ELR (cell line): Measurements from ENCODE around the gene COBL.
A peak's percentile ranks its signal among the peaks of the same experiment; 100 is the strongest.

ENCODE experiments used
- DNase-seq: peaks from one replicate; pipeline ENCODE4 v3.0.0-alpha.2; 2015; ENCODE audit warnings: low read depth

COBL gene

DNA sequence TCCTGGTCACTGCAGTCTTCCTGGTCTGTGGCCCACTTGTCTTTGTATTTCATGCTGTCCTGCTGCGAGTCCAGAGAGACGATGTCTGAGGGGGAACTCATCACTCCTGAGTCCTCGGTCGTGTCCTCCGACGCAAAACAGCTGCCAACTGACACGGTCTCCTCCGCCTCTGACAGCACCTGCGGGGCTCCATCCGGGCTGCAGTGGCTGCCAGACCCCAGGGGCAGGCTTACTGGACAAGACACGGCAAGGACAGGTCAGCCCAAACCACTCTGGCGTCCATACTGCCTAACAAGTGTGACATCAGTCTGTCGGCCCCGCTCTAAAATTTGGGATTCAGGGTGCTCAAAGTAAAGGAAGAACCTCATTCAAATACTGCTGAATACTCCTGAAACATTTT is 273.1 kb downstream of the COBL start:
- no peak for DNase-seq

DNA sequence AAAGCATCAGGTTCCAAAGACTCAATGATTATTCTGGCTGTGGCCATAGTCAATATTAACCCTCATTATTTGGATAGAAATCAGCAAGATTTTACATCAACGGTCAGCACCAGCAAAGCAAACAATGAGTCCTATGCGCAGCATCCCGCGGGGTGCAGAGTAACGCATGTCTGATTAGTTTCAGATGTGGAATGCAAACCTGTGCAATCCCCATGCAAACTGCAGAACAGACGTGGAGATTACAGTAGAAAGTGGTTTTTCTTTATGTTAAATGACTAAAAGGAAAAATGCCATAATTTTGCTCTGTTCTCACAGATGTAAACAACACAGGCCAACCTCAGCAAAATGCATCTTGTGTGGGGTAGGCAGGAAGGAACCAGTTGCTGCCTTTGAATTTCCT is 275.8 kb downstream of the COBL start:
- peak; percentile 13 for DNase-seq

DNA sequence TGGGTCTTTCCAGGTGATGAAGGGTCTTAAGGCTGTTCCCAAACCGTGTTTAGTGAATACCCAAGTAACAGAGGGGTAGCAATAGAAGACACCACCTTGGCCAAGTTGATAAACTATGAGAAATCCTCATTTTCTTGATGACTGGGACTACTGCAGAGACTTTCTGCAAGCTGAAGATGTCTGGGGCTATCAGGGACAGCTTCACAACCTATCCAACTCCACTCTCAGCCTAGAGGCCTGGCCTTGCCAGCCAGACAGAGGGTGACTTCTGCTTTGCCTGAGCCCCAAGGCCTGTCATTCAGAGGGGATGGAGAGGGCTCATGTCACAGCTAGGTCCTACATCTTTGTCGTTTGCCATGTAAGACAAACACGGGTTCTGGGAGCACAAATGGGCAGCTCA is 278.0 kb downstream of the COBL start:
- no peak for DNase-seq

DNA sequence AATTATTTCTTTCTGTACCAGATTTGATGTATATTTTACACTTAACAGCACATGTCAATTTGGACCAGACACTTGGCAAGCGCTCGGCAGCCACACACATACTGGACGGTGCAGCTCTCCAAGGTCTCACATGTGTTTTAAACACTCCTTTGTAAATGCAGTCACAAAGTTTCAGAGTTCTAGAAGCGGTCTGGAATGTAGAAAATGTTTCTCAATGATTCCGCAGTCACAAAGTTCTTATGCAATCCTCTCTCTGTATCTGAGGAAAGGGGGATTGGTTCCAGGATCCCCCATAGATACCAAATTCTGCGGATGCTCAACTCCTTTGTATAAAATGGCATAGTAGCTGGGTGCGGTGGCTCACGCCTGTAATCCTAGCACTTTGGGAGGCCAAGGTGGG is 280.9 kb downstream of the COBL start:
- no peak for DNase-seq

DNA sequence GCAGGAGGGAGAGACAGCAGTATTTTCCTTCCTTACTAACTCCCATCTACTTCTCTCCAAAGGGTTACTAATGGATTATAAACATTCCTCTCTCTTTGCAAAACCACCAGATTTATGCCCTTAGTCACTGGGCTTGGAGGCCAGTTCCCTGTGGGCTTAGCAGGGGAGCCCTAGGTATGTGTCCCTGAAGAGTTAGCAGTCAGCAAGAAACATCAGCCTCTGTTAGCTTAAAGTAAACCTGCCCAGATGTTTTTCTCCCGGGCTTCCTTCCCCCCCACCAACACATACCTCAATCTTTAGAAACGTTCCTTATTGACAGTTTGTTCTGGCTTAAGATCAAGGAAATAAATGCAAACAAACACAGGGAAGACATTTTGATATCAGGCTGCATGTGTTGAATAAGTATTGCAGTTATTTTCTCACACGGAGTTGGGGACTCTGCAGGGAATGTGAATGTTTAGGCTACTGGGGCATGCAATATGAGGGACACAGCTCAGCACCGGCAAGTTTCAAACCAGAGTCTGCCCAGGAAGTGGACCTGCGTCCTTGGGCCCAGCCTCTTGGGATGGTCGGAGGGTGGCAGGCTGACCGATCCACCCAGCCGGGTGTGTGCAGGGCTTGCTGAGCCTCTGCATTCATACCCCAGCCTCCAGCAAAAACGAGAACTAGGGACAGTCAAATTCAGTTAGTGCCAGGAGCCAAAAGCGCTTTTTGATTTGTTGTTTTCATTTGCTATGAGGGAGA is 281.9 kb downstream of the COBL start:
- peak; percentile 55 for DNase-seq

DNA sequence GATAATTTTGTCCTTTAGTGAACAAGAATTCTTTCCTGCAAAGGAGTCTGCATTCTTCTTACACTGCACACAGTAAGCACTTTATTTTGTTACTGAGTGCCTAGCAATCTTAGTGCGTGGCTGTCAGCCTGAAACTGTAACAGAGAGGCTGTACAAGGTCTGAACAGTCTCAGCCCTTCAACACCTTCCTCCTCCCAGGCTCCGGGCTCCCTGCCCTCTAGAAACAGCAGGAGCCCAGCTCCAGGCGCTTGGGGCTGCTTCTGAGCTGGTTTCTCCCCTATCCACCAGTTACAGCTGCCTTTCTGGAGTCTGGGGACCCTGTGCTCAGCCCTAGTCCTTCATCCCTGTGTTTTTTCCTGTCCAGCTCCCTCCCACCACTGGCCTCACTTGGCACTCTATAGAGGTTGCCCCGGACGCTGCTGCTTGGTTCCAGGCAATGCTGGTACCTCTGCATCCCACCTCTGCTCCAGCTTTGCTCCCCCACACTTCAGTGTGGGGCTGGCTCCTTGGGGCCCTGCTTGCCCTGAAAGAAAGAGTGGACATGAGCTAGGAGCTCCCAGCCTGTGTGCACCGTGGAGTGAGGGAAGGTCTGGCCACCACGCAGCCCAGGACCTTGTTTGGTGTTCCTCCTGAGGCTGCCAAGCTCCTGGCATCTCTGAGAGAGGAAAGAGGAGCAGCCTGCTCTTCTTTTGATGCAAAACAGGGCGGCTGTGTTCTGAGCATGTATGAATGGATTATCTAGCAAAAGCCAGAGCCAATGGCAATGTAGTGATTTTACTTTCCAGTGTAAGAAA is 282.7 kb downstream of the COBL start:
- no peak for DNase-seq

DNA sequence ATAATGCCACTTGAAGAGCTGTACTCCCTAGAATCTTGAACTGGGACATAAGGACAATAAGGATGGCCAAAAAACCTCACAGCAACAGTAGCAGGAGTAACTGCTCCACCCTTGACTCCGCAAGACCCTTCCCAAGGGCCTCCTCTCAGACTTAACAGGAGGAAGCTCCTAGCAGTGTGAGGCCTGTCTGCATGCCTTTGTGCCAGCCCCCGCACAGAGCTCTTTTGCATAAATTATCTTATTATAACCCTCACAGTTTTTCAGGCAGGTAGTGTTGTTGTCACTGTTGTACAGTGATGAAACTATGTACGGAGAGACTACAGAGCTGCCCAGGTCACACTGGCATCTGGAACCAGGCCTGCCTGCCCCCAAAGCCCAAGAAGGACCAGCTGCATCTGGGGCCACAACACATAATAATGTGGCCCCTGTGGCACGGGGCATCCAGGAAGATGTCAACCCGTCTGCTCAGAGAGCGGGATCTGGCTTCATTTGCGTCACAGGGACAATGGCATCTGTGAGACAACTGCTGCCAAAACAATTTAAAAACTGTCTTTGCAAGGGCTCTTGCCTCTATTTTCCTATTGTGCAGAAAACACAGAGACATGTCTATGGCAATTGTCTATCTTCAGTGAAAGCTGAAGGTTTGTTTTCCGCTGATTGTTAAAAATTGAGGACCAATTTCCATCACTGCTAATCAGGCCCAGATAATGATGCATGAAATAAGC is 284.7 kb downstream of the COBL start:
- no peak for DNase-seq

DNA sequence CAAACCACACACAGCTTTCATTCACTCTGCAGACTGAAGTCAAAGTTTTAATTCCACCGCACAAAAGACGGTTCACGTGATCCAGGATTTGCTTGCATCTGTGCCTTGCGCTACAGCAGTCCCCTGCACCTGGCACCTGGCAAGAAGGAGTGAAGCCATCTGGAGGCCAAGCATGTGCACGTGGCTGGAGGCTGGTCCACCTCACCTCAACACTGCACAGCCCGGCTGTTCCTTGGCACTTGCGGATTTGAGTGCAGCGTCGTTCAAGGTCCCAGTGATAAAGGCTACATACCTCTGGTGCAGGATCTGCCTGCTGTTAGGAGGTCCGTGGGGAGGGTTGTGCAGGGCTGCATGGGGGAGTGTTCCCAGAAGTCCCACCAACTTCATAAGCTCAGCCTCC is 285.4 kb downstream of the COBL start:
- DNase-seq = no peak

DNA sequence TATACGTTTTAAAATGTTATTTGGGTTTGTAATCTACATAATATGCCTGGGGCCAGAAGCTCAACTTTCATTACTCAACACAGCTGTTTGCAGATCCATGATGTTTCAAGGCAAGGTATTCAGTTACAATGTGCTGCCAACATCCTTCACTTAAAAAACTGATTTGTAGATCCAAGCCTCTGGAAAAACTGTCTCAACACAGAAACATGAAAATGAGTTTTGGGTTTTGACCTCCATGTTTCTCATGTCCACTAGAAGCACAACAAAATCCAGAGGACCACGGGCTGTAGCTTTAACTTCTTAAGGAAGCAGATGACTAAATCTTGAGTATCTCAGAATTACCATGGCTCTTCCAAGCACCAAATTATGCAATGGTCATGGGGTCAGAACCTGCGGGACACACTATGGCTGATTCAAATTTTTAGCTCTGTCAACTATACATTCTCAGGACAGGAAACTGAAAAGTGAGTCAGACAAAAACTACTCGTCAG is 286.9 kb downstream of the COBL start:
- peak; percentile 64 for DNase-seq

DNA sequence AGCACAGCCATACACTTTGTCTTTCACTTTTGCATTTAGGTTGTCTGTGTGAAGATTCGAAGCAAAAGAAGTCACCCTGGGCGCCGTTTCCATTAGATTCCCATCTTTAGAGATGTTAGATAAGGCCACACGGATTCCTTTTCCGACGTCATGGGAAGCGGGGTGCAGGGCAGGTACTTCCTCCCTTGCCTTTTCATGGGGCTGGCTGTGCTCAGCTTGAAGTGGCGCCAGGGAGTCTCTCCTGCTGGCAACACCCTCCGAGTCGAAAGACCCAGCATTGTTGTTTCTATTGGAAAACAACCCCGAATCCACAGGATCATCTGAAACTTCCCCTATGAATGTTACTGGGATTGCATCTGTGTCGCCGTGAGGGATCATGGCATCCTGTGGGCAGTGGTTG is 287.5 kb downstream of the COBL start:
- no peak for DNase-seq

DNA sequence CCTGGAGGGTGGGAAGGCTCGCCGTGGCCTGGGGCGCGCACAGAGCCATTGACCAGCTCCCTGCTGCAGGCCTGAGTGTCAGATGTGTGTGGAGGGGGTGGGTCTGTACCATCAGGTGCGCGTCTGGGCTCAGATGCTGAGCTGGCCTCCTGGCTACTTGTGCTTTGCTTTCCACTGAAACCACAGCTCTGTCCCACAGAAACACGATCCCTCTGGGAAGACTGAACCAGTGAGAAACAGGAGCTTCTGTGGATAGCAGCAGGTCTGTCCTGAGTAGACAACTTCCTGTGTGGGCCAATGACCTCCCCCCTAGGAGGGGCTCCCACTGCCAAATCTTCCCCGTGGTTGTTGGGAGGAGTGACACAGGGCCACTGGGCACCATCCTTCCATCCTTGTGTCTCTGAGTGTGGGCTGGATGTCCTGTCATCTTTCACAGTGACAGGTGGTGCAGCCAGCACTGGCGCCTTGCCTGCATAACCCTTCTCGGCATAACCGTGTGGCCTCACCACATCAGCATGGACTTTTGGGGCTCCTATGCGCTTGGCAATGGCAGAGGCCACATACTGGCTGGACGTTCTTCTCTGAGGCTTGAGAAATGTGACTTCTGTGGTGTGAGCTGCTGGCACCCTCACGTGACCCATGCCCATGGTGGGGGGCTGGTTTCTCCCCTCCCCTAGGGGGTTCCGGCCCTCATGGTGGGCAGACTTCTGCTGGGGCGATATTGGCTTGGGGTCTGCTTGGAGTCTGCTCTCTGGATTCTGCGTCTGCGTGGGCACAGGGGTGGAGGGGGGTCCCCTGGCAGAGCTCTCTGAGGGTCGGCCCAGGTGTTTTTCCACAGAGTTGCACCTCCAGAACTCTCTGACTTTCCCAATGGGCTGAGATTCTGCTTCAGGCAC is 288.4 kb downstream of the COBL start:
- no peak for DNase-seq

DNA sequence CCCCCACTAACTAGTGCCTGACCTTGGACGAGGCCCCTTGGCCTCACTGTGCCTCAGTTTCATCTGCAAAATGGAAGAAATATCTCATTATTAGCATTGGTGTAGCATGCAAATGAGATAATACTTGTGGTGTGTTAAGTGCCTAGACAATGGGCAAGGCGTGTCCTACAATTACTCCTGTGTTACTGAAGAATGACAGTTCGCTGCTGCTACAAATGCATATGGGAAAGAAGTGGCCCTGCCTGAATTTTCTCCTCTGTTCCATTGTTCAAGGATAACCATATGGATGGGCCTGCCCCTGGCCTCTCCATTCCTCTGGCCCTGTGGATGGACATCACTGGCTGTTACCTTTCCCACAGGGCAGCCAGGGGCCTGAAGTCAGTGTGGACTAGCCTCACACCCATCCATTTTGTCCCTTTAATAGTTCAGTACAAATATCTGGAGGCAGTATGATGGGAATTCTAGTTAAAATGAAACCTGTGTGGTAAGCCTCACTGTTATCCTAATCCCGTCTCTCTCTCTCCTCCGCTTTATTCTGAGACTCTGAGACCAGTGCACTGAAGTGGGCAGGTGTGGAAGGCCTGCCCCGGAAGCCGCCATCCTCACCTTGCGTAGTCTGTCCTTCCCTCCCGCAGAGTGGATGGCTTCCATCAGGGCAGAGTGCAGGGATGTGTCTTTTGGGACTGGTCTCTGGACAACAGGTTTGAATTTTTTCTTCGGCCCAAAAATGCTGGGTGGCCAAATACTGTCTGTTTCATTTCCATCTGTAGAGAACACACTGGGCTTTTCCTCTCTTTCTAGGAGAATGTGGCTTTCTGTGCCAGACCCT is 289.3 kb downstream of the COBL start:
- no peak for DNase-seq

DNA sequence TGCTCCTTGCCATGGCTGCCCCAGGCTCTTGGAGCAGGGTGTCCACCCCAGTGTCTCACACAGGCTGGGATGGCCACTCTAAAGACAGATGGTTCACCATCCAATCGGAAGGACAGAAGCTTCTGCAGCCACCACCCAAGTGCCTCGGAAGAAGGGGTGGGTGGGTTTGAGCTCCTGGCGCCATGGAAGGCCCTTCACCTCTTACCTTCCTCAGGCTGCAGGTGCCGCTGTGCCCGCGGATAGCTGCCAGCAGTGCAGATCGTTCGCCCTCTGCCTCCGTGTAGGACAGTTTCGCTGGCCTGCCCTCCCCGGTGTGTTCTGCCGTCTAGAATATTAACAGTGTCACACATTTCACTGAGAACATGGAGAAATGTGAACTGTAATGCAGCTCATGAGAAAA is 290.3 kb downstream of the COBL start:
- DNase-seq = no peak

DNA sequence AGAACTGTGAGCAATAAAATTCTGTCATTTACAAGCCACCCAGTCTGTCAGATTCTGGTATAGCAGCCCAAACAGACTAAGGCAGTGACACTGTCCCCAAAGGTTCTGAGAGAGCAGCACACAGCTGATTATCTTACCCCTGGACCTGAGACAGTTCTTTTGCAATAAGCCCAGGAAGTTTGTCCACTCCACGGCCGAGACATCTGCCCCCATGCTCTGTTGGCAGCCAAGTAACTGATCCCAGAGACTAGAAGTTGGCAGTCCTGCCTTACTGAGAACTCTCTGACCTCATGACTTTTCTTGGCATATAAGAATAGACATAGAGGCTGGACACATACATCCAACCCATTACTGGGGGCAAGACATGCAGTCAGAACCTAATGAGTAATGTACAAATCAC is 290.9 kb downstream of the COBL start:
- DNase-seq = no peak

DNA sequence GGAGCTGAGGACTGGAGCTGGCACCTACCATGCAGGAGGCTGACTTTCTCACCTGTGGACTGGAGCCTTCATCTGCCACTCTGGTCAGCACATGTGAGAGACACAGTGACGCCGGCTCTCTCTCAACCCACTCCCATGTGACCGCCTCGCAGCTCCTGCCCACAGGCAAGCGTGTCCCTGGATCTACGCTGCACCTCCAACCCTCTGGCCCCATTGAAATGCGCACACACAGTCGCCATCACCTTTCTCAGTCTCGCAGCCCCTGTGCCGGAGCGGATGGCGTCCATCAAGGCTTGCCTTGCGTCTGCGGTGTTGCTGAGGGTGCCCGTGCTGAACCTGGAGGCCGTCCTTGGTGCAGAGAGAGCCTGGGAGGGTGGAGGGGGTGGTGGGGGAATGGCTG is 291.7 kb downstream of the COBL start:
- DNase-seq = no peak

DNA sequence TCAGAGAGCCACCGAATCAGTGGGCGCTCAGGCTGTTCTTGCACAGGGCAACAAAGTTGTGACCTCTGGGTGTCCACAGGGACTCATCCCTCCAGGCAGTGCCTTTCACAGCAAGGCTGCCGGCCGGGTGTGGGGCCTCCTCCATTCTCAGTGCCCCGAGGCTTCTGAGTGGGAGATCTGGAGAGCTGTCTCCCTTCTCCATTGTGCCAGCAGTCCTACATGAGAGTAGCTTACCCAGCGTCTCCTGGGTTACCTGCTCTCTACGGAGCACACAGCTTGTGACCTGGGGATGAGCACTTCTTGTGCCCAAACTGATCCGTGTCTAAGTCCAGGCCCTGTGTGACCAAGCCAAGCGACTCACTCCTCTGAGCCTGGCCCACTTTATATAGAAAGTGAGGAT is 293.1 kb downstream of the COBL start:
- no peak for DNase-seq

DNA sequence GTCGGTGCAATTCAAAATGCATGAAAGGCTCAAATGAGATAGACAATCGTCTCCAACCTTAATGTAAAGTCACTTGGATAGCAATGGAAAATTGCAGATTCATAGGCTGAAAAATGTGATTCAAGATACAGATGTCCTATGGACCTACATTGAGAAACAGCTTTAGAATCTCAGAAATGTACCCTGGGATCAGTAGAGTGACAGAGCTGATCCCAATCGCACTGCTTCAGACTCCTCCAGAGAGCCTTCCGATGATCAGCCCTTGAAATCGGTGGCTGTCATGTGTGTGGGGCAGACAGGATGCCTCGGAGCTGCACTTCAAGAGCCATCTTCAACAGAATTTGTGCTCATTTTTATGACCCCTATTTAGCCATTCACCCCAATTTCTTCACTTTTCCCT is 293.8 kb downstream of the COBL start:
- no peak for DNase-seq

DNA sequence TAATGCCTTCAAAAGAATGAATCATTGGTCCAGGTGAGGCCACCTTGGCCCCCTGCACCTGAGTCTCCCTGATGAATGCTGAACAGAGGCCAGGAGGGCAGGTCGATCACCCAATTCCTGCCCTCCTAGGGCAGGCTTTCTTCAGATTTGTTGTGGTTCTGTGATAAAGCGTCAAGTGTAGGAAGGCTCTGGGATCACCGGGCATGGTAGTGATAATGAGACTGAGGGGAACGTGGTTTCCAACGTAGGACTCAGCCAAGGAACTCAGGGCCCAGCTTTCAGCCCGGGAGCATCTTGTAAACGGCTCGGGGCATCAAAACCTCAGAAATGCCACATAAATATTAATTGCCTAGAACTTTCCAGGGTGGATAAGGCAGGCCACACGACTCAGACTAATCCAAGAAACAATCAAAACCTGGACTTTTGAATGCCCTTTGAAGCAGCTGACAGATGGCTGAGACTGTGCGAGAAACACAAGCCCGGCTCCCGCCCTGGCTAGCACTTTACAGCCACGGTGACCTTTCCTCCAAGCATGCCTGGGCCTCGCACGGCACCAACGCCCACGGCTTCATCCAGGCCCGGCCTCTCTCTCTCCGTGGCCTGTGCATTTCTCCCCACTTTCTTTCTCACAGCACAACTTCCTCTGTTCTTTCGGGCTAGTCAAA is 294.6 kb downstream of the COBL start:
- no peak for DNase-seq

DNA sequence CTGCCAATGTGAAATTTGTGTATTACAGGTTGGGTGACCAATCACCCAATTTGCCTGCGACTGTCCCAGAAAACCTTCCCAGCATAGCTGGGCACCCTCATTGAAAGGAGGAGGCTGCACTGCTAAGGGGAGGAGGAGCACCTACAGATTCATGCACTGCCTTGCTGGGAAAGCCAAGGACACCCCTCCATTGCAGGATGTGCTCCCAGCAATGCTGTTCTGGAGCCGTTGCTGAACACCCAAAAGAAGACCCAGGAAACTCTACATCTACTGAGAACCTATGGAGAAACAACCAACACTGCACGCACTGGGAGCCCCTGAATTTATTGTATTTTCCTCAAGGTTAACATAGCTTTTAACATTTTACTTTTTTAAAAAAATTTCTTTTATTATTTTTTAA is 295.7 kb downstream of the COBL start:
- no peak for DNase-seq
